GM21786 (cell line): ENCODE data around the gene RABGGTA.
"Not testable (repeated sequence)": the region's sequence is repeated elsewhere in the genome, so short reads cannot be mapped to it uniquely, and the experiment has no call there.

Source experiments
- ATAC-seq: cut with Tn5 transposase; IDR thresholded peaks from one replicate; pipeline ENCODE4 v1.9.1; 2021; ENCODE audit not compliant: unreplicated experiment

The RABGGTA gene

GRCh38 chr14:24245350-24245749 lies 26.0 kb downstream of the RABGGTA start:
- ATAC-seq, result not testable (repeated sequence)

DNA sequence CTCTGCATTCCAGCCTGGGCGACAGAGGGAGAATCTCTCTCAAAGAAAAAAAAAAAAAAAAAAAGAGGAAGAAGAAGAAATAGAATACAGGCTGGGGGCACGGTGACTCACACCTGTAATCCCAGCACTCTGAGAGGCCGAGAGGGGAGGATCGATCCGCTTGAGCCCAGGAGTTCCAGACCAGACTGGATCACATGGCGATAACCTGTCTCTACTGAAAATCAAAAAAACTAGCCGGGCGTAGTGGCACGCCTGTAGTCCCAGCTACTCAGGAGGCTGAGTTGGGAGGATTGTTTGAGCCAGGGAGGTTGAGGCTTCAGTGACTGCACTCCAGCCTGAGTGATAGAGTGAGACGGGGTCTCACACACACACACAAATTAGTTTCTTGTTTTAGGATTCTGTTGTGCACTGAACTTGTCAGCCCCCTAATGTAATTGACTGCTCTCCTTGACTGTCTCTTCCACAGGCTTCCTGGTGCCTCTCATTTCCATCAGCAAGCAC lies 28.0 kb downstream of the RABGGTA start:
- no peak for ATAC-seq

- ATAC-seq, result peak; percentile 75
These were observed 29.5 kb downstream of the RABGGTA start for GRCh38 chr14:24241829-24242443.

- ATAC-seq, result no peak
These were observed 31.1 kb downstream of the RABGGTA start for GRCh38 chr14:24240110-24240918.

- no peak for ATAC-seq
These were observed 32.8 kb downstream of the RABGGTA start for GRCh38 chr14:24238527-24239037.

- no peak for ATAC-seq
These were observed 33.3 kb downstream of the RABGGTA start for GRCh38 chr14:24238123-24238522.

DNA sequence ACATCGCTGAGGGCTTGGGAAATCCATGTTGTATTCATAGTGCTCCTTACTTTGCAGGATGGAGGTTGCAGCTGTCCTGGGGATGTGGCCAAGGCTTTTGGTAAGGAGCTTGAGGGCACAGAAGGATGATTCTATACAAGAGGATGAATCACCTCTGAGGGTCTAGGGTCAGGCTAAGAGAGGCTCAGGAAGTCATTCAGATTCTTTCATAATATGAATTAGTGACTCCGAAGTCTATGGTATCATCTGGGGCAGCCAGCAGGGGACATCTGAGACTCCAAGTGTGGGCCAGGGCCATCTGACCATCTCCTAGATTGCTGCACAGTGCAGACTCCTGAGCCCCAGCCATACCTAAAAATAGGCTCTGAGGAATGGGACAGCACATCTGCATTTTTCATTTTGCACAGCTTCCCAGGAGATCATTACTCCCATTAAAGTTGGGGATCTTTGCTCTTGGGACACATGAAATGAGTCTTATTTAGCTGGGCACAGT lies 33.9 kb downstream of the RABGGTA start:
- ATAC-seq, result no peak

DNA sequence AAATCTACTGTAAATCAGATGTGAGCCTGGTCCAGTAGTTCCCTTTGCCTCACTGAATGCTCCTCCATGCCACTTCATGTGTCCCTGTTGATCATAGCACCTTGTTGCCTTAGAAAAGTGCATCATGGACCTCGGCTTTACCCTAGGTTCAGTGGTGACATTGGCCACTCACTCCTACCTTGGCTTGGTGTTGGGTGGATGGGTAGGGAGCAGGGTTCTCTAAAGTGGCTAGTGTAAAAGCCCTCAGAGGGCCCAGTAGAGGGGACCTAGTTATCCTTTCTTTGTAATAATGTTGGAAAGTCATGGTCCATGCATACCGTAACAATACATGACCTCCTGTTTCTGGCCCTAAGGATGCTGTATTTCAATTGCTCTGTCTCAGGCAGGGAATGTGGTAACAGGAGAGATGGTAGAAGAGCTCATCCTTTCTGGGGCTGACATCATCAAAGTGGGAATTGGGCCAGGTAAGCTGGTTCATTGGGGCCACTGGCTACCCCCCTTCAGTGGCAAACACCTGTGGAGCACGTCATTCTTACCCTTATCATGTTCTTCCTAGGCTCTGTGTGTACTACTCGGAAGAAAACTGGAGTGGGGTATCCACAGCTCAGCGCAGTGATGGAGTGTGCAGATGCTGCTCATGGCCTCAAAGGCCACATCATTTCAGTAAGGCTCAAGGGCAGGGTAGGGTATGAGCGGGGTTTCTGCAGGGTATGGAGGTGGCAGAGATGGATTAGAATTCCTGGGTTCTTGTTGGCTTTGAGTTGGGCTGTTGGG lies 34.5 kb downstream of the RABGGTA start:
- ATAC-seq, result no peak

DNA sequence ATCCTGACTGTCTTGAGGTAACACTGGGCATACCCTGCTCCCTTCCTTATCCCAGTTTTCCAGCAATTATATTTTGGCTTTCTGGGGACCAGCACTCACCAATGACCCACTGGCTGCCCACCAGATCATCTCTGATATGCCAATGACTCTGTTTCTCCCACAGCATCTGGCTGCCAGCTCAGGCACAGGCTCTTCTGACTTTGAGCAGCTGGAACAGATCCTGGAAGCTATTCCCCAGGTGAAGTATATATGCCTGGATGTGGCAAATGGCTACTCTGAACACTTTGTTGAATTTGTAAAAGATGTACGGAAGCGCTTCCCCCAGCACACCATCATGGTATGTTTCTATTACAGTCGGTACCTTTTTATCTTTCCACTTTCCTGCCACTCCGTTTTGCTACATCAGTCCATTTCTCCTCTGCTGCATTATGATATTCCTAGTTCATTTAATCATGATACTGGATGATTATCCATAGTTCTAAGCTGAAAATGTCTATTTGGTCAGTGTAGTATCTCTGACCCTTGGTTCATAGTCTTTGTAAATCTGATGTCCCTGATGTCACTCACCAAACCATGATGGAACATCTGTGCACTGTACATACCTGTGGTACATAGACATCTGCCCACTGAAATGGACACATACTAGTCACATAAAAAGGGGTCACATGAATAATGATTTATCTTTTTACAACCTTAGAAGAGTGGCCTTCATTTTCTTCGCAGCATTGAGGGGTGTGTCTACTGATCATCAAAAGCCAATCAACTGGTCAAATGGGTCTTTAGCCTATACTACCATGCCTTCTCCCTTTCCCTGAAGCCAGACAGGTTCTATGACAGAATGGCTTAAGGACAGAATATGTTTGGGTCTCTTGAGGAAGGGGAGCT lies 35.4 kb downstream of the RABGGTA start:
- no peak for ATAC-seq

DNA sequence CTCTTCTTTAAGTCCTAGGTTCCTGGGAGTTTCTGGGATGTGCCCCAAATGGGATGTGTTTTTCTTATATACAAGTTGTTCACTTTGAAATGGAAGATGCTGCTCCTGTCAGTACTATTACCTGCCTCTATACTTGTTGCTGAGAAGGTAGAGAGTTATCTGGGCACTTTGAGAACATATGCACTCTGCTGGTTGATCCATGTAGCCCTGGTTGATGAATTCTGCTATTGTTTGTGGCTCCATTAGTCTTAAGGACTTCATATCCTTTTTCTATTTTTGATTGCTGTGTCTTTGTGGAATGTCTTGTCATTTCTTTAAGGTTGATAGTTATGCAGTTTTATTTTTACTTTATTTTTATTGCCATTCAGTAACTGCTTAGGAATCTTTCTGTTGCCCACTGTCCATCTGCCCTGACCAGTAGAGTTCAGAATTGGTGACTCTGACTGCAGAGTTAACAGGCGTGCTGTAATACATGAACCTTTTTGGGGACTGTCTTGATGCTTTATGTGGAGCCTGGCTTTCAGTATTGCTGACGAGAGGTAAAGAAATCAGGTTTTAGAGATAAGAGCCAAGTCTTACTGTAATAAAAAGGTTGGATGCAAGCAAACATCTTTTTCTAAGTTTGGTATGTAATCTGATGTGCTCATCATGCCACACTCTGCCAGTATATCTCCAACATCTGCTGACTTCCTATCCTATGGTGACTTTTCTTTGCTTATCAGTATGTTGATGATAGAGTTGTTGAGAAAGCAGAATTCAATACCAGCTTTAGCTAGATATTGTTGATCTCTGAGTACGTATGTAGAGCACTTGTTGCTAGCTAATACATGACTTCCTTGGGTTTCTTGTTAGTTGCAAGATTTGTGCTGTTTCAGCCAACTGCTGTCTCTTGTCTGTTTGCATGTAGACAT lies 37.0 kb downstream of the RABGGTA start:
- ATAC-seq, result no peak

- ATAC-seq, result no peak
These were observed 37.9 kb downstream of the RABGGTA start for GRCh38 chr14:24233538-24233866.

DNA sequence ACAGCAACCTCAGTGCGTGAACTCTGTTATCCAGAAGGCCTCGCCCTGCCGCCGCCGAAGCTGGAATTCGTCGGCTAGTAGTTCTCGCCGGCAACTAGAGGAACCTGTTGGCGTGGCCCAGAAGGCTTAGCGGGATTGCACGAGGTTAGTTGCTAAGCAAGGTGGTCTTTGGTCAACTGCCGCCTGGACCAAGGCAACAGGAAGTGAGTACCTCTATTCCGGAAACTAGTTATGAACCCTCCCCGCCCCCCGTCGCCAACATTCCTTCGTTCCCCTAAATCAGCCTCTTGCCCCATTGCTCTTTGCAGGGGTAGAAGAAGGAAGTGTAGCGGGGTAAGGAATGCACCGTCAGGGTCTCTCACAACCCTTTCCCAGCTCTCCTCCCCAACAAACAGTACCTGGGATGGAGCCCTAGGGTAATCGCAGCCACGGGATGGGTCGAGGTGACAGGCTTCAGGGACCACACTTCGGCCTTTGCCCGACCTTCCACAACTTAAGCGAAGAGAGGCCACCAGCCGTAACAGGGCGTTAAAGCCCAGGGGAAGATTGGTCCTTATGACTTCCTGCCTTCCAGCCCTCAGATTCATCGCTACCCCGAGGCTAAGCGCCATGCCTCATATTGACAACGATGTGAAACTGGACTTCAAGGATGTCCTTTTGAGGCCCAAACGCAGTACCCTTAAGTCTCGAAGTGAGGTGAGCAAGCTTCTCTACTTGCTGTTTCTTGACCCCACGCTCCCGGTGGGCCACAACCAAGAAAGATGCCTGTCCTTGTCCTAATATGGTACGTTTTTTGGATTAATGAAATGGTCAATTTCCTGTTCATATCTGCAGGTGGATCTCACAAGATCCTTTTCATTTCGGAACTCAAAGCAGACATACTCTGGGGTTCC lies 38.5 kb downstream of the RABGGTA start, which contains the start of gene GMPR2:
TSS of gene GMPR2 (plus strand) at position 285 of the 893 bp plus-strand sequence. CDS start at position 610, 325 bp downstream.
- ATAC-seq, result peak; percentile 64

DNA sequence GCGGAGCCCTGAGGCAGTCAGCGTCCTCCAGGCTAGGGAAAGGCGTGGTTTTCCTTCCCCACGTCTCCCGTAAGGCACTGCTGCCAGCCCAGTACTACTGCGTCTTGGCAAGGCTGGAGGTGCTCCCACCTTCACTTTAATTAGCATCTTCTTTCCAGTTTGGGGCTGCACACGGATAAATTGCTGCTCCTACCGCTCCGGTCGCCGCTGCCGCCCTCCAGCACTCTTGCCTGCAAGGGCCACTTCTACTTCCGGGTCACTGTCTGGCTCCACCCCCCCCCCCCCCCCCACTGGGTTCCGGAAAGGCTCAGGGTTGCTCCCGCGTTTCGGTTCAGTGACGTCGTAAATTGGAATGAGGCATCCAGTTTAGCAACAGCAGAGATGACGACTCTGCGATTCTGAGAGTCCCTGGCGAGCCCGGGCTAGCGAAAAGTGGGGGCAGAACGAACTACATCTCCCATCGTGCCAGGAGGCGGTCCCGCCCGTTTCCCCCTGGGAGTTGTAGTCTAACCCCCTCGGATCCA lies 39.2 kb downstream of the RABGGTA start, which contains the start of gene NEDD8:
TSS of gene NEDD8 (minus strand) at position 247 of the 524 bp plus-strand sequence. CDS start at position 147, 100 bp downstream.
- ATAC-seq, result peak; percentile 73

DNA sequence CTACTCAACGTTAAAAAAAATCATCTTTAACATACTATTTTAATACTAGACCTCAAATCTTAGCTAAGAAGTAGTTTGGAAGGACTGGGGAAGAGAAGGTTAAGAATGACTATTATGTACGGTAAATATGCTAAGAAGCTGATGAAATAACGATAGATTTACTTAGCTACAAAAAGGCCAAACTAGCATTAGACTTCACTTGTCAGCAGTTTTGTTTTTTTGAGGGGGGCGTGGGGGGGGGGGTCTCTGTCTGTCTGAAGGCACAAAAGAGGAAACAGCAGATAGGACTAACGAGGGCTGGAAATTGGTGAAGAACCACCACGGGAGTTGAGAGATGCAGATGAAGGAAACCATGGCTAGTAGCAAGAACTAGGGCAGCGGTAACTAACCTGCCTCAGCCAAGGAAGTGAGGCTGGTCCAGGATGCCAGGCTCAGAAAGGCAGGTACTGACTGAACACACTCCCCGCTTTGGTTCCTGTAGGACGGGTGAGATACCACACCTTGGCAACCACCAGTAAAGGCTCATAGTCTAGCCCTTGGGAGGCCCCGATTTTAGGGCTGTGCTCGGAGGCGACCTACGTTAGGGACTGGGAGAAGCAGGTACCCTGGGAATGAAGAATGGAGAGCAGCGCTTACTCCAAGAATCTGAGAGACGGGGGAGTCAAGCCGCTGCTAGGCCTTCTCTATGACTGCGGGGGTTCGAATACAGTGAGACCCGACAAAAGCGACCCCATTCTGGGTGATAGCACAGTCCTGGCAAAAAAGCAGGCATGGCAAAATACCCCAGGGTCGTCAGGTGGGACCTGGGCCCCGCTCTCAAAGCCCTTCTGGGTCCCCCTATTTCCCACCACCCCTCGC lies 39.9 kb downstream of the RABGGTA start:
- peak; percentile 7 for ATAC-seq

GRCh38 chr14:24228902-24229301 lies 42.5 kb downstream of the RABGGTA start:
- ATAC-seq, result no peak

GRCh38 chr14:24226473-24226872 lies 44.9 kb downstream of the RABGGTA start:
- no peak for ATAC-seq

DNA sequence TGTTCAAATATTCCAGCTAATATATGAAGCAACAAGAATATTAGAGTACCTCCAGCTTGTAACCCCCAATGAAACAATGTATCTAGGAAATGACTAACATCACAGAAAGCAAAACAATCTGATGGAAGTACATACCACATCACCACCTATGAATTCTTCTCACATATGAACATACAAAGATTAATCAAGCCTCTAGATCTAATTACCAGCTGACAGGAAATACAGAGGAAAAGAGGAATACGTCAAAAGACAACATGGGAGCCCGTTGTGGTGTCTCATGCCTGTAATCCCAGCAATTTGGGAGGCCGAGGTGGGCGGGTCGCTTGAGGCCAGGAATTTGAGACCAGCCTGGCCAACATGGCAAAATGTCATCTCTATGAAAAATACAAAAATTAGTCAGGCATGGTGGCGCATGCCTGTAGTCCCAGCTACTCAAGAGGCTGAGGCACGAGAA lies 46.8 kb downstream of the RABGGTA start:
- ATAC-seq, result no peak
